ENCODE data around the gene FXYD6. TPM values are rescaled to one million over a fixed set of nuclear protein-coding genes. Genes with fewer than 3 reads are reported as not detected.

The FXYD6 gene
- total and polyA plus RNA-seq, 11 donors = 24.6 to 54.0 (median 39.5) TPM

- intact Hi-C loops (cut with DNase I) = loop anchor here in 1 of 10 donors (5.0 kb wide), 1 partner anchor 217 kb away; no protein-coding TSS in a partner anchor
- no peak overlapping the region for H3K27ac ChIP-seq
- WGBS, 4 donors = 83 to 88% (median 87%) methylated on average over 17 of the region's 17 CpGs
- H3K36me3 ChIP-seq = peaks cover 0 to 28% (median 19%) of the 10 kb centered on the region in 9 donors
- ATAC-seq (no peak), DNase-seq (peak in 1 of 5 donors; percentile 12)
- H3K4me3 ChIP-seq = no peak overlapping the region
- no peaks in the 10 kb centered on the region for H3K27me3 ChIP-seq
- no peaks in the 10 kb centered on the region for H3K9me3 ChIP-seq
- no peak for TF ChIP-seq CTCF (IDR thresholded peaks at IDR 0.05)
- no peak for TF ChIP-seq POLR2A (IDR thresholded peaks at IDR 0.05)
- peaks cover 0 to 29% (median 15%) of the 10 kb centered on the region in 12 donors for H3K4me1 ChIP-seq
These were observed 41.5 kb downstream of the FXYD6 start for GRCh38 chr11:117834838-117835443.

DNA sequence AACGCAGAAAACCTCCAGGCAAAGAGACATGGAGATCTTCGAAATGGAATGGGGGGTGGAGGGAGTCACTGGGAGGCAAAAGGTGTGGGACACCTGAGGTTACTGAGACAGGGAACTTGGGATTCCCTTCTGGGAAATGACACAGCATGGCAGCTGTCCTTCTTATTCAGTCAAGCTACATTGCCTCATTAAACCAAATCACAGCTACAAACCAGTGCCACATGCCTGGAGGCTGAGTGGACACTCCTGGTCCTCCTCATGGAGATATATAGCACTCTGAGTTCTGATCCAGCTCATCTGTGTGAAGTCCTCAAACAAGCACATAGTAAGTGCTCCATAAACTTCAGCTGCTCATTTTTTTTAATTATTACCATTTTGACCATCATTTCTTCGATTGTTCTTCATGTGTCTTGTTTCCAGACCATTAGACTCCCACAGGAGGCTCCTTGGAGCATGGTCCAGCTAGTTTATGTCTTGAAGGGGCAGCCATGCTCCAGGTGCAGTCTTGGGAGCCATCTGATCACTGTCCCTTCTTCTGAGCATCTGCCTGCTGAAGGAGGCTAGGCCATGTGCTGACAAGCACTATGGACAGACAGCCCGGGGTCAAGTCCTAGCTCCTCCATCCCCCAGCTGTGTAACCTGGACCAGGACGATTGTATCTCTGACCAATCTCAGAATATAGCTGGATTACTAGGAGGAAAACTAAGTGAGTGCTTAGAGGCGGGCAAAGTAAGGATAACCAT, 42.2 kb downstream of the FXYD6 start:
- no peak for TF ChIP-seq CTCF (IDR thresholded peaks at IDR 0.05)
- intact Hi-C loops (cut with DNase I) = loop anchor here in 1 of 10 donors (5.0 kb wide), 1 partner anchor 218 kb away; no protein-coding TSS in a partner anchor
- H3K4me1 ChIP-seq = peaks cover 0 to 34% (median 15%) of the 10 kb centered on the region in 12 donors
- H3K27ac ChIP-seq = peak overlapping the region in 1 of 12 donors; percentile 36
- H3K27me3 ChIP-seq = no peaks in the 10 kb centered on the region
- 90 to 94% (median 92%) methylated on average over 6 of the region's 6 CpGs for WGBS, 4 donors
- ATAC-seq (no peak), DNase-seq (peak in 3 of 5 donors; percentile 3 to 10 (median 4))
- H3K9me3 ChIP-seq = no peaks in the 10 kb centered on the region
- H3K4me3 ChIP-seq = no peak overlapping the region
- H3K36me3 ChIP-seq = peaks cover 0 to 21% (median 12%) of the 10 kb centered on the region in 9 donors

- ATAC-seq (peak in 2 of 4 donors; percentile 3 to 14), DNase-seq (peak in 3 of 5 donors; percentile 7 to 50 (median 20))
- 60 to 74% (median 65%) methylated on average over 6 to 7 of the region's 7 CpGs for WGBS, 4 donors
- intact Hi-C loops (cut with DNase I) = loop anchor here in 1 of 10 donors (5.0 kb wide), 1 partner anchor 219 kb away; no protein-coding TSS in a partner anchor
- H3K9me3 ChIP-seq = no peaks in the 10 kb centered on the region
- H3K36me3 ChIP-seq = peaks cover 0 to 13% (median 4%) of the 10 kb centered on the region in 9 donors
- H3K4me1 ChIP-seq = peaks cover 0 to 42% (median 21%) of the 10 kb centered on the region in 12 donors
- TF ChIP-seq CTCF (IDR thresholded peaks at IDR 0.05) (no peak), POLR2A (IDR thresholded peaks at IDR 0.05) (no peak)
- H3K27ac ChIP-seq = peak overlapping the region in 1 of 12 donors; percentile 36
- H3K27me3 ChIP-seq = no peaks in the 10 kb centered on the region
- no peak overlapping the region for H3K4me3 ChIP-seq
These were observed 43.0 kb downstream of the FXYD6 start for GRCh38 chr11:117833401-117833891.

- H3K27ac ChIP-seq = no peak overlapping the region
- 94 to 96% (median 96%) methylated on average over 8 of the region's 8 CpGs for WGBS, 4 donors
- H3K27me3 ChIP-seq = no peaks in the 10 kb centered on the region
- no peak overlapping the region for H3K4me3 ChIP-seq
- H3K36me3 ChIP-seq = peaks cover 0 to 5% (median 0%) of the 10 kb centered on the region in 9 donors
- TF ChIP-seq POLR2A (IDR thresholded peaks at IDR 0.05) (no peak), CTCF (IDR thresholded peaks at IDR 0.05) (no peak)
- H3K4me1 ChIP-seq = peaks cover 0 to 51% (median 25%) of the 10 kb centered on the region in 12 donors
- DNase-seq (peak in 2 of 5 donors; percentile 2 to 6), ATAC-seq (no peak)
- intact Hi-C loops (cut with DNase I) = loop anchor here in 1 of 10 donors (5.0 kb wide), 1 partner anchor 220 kb away; no protein-coding TSS in a partner anchor
- no peaks in the 10 kb centered on the region for H3K9me3 ChIP-seq
These were observed 43.9 kb downstream of the FXYD6 start for GRCh38 chr11:117832511-117832910.
